Measurements from ENCODE around the gene PXDN.

PXDN gene

DNA sequence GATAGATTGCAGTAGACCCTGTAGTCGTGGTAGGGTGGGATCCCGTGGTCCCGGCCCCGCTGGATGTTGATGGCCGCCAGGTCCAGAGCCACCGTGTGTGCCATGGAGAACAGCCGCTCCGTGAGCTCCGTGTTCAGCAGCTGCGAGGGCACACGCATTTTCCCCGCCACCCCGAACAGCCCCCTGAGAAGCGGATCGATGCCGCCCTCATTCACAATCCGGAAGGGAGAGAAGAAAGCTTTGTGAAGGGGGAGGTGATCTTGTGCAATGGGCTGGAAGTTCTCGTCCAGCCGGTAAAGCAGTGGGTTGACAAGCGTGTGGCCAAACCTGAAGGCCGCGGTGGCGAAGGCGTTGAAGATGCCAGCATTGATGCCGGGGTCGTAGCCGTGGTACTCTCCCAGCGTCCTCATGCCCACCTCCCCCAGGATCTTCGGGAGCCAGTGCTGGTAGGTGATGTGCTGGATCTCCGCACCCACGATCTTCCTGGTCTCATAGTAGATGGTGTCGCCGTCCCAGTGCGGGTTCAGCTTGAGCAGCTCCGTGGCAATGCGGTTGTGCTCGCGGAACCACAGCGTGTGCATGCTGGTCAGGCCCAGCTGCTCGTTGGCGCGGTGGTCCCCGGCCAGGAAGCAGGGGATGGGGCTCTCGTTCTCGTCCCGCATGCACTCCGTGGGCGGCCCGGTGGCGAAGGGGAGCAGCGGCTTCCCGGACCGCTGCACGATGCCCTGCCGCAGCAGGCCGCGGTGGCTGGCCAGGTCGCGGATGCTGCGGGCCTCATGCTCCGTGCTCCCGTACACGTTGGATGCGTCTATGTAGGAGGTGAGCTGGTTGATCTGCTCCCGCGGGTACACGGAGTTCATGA lies 95.8 kb downstream of the PXDN start:
- TF ChIP-seq, protein P1, sequence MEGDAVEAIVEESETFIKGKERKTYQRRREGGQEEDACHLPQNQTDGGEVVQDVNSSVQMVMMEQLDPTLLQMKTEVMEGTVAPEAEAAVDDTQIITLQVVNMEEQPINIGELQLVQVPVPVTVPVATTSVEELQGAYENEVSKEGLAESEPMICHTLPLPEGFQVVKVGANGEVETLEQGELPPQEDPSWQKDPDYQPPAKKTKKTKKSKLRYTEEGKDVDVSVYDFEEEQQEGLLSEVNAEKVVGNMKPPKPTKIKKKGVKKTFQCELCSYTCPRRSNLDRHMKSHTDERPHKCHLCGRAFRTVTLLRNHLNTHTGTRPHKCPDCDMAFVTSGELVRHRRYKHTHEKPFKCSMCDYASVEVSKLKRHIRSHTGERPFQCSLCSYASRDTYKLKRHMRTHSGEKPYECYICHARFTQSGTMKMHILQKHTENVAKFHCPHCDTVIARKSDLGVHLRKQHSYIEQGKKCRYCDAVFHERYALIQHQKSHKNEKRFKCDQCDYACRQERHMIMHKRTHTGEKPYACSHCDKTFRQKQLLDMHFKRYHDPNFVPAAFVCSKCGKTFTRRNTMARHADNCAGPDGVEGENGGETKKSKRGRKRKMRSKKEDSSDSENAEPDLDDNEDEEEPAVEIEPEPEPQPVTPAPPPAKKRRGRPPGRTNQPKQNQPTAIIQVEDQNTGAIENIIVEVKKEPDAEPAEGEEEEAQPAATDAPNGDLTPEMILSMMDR (conservative IDR thresholded peaks at IDR 0.05; ENCODE audit: low read depth, low read length): no peak
- H3K4me3 ChIP-seq (ENCODE audit: low read length): no peak overlapping the region
- DNase-seq (ENCODE audit: low read depth): no peak

DNA sequence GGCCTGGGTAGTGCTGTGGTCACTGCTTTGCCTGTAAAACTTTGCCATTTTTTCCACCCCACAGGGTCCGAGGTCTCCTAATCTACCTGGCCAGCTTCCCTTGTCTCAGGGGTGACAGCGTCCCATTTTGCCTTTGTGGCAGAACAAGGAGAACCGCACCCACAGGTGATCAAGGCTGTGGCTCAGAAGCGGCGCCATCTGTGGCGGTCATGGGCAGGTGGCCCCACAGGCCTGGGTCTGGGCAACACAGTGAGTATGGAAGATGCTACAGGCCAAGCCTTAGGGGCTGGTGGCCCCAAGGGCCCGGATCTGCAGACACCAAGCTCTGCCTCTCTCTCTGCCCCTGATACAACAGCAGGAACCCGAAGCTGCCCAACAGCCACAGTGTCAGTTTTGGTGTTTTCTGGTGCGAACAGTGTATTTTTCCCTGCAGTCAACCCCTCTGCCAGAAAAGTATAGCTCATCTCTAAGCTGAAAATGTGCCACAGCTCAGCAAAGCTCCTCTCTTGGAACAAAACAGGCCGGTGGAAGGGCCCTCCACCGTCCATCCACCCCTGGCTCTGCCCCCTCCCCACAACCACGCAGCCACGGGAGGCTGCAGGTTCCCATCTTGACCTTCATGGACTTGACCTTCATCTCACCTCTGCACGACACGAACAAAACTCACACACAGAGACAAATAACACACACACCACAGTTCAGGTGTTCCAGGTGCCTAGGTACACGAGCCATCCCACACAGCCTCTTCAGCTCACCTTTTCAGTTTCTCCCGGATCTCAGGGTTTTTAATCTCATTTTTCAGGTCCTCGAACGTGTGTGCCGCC lies 96.7 kb downstream of the PXDN start:
- no peak overlapping the region for H3K4me3 ChIP-seq (ENCODE audit: low read length)
- no peak for DNase-seq (ENCODE audit: low read depth)
- TF ChIP-seq, protein P1 (conservative IDR thresholded peaks at IDR 0.05; ENCODE audit: low read depth, low read length): no peak

DNA sequence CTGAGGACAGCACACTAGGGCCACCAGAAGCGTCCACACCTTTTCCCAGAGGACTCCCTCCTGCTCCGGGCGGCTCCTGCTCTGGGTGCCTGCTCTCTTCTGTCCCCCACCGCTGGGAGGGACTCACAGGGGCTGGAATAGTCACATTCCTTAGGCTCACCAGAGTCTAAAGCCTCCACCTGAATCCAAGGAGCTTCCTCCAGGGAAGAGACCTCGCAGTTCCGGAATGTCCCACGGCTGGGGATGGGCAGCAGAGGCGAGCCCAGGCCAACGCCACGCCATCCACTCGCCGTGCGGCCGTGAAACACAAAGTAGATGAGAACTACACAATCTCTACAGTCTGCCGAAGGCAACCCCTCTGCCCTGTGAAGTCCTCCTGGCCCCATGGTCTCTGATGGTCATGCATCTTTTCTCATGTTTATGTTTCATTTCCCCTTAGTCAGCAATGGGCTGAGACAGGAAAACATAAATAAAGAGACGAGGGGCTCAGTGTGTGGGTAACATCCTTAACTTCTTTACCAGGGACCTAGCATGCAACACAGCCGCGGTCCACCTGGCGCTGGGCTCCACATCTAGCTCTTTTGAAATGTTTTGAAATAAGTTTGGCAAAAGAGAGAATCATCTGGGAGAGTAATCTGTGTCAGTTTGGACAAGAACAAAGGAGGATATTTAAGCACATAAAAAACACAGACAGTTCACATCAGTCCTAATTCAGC lies 98.4 kb downstream of the PXDN start:
- no peak overlapping the region for H3K4me3 ChIP-seq (ENCODE audit: low read length)
- TF ChIP-seq, protein P1 (conservative IDR thresholded peaks at IDR 0.05; ENCODE audit: low read depth, low read length): no peak
- no peak for DNase-seq (ENCODE audit: low read depth)

DNA sequence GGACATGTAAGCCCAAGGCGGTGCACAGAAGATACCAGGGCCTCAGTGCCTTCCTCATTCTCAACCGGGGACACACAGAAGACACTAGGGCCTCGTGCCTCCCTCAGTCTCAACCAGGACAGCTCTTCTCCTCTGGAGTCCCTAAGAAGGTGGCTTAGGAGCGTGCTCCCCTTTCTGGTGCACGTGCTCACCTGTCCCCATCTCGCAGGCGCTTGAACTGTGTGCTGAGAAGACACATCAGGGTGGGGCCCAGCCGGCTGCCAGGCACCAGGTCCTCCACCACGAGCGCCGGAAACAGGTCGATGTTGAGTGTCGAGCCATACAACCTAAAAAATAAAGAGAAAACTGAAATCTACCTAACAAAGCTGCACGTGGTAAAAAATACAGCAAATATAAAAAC lies 99.9 kb downstream of the PXDN start:
- TF ChIP-seq, protein P1 (conservative IDR thresholded peaks at IDR 0.05; ENCODE audit: low read depth, low read length): no peak
- H3K4me3 ChIP-seq (ENCODE audit: low read length): no peak overlapping the region
- no peak for DNase-seq (ENCODE audit: low read depth)

DNA sequence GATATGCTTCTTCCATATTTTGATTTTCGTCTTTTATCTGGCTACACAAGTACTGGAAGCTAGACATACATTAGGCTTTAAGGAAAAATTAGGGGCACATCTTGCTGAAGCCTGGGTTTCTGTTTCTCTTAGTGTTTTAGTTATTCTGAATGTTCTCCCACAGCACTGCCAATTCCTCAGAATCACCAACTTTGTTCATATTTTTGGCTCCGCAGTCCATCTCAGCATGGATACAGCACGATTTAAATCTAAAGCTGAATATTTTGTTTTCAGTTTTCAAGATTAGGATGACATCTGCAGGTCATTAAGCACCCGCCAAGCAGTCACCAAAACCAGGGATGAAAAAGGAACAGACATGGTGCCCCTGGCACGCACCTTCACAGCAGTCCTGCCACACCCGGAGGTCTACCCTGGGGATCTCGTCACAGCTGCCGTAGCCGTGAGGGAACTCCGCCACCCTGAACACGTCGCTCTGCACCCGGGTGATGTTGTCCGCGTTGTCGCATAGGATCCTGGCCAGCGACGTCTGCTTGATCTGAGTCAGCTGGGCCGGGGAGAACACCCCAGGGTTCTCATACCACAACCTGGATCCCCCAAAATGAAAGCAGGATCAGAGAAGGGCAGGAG lies 101.2 kb downstream of the PXDN start:
- no peak for DNase-seq (ENCODE audit: low read depth)
- TF ChIP-seq, protein P1 (conservative IDR thresholded peaks at IDR 0.05; ENCODE audit: low read depth, low read length): no peak
- no peak overlapping the region for H3K4me3 ChIP-seq (ENCODE audit: low read length)

DNA sequence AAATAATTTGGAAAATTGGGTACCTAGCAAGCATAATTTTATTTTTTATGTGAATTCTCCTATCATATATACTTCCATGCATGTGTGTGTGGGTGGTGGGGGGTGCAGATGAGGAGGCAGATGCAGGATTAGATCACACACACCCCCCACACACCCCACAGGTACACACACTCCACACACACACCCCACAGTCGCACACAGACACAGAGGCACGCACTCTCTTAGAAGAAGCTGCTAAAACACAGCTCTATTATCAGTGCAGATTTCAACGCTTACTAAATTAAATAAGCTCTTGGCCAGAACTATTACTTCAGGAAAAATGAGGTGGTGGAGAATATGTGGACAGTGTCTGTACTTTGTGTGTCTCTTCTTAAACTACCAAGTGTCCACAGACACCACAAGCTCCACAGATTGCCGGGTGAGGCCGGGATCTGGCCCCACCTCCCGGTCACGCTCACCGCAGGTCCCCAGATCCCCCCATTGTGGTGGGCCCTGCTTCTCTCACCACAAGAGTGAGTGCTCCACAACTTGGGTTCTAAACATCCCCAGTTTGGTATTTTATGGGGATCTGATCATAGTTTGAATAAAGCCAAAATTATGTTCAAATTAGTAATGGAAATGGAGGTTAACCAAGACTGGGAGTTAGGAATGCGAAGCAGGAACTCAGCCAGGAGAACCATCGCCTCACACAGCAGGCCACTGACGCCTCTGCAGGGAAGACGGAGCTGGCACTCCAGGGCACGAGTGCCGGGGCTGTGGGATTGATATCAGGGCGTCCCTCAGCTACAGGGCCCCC lies 102.1 kb downstream of the PXDN start:
- TF ChIP-seq, protein P1 (conservative IDR thresholded peaks at IDR 0.05; ENCODE audit: low read depth, low read length): no peak
- no peak overlapping the region for H3K4me3 ChIP-seq (ENCODE audit: low read length)
- no peak for DNase-seq (ENCODE audit: low read depth)
